GM18508 (cell line): ENCODE data around the gene KIZ.
A peak's percentile ranks its signal among the peaks of the same experiment; 100 is the strongest.

Source experiments
- ATAC-seq: cut with Tn5 transposase; IDR thresholded peaks from one replicate; pipeline ENCODE4 v1.9.1; 2021; ENCODE audit warnings: moderate number of reproducible peaks; ENCODE audit not compliant: insufficient read depth, unreplicated experiment

The KIZ gene

GRCh38 chr20:21209668-21210067, 83.8 kb downstream of the KIZ start:
- ATAC-seq = no peak

- ATAC-seq = no peak
Observed at GRCh38 chr20:21213691-21214090, 87.8 kb downstream of the KIZ start.

- ATAC-seq = no peak
Observed at GRCh38 chr20:21214431-21214830, 88.5 kb downstream of the KIZ start.

GRCh38 chr20:21219686-21220085, 93.8 kb downstream of the KIZ start:
- no peak for ATAC-seq

GRCh38 chr20:21224217-21224616, 98.3 kb downstream of the KIZ start:
- no peak for ATAC-seq

- no peak for ATAC-seq
Observed at GRCh38 chr20:21225215-21225947, 99.5 kb downstream of the KIZ start.

- ATAC-seq = peak; percentile 80
Observed at GRCh38 chr20:21228511-21228910, 102.6 kb downstream of the KIZ start.

- ATAC-seq = no peak
Observed at GRCh38 chr20:21229163-21229562, 103.3 kb downstream of the KIZ start.

- ATAC-seq = no peak
Observed at GRCh38 chr20:21230220-21230619, 104.3 kb downstream of the KIZ start.

- ATAC-seq = no peak
Observed at GRCh38 chr20:21230686-21231085, 104.8 kb downstream of the KIZ start.

GRCh38 chr20:21232546-21233280, 106.8 kb downstream of the KIZ start:
- ATAC-seq = no peak

GRCh38 chr20:21234324-21234723, 108.4 kb downstream of the KIZ start:
- no peak for ATAC-seq

GRCh38 chr20:21234806-21235483, 109.1 kb downstream of the KIZ start:
- no peak for ATAC-seq

- no peak for ATAC-seq
Observed at GRCh38 chr20:21235484-21236445, 109.9 kb downstream of the KIZ start.

GRCh38 chr20:21237956-21238799, 112.3 kb downstream of the KIZ start:
- ATAC-seq = no peak

GRCh38 chr20:21238818-21239536, 113.1 kb downstream of the KIZ start:
- no peak for ATAC-seq

GRCh38 chr20:21240394-21240793, 114.5 kb downstream of the KIZ start:
- ATAC-seq = no peak

GRCh38 chr20:21241406-21241805, 115.5 kb downstream of the KIZ start:
- no peak for ATAC-seq

- ATAC-seq = no peak
Observed at GRCh38 chr20:21243811-21244210, 117.9 kb downstream of the KIZ start.
